ENCODE results near the gene OTOS. TPM values are rescaled to one million over a fixed set of nuclear protein-coding genes. Genes with fewer than 3 reads are reported as not detected.

Gene OTOS
- total RNA-seq, 1 experiment from 2014 or later: not detected

DNA sequence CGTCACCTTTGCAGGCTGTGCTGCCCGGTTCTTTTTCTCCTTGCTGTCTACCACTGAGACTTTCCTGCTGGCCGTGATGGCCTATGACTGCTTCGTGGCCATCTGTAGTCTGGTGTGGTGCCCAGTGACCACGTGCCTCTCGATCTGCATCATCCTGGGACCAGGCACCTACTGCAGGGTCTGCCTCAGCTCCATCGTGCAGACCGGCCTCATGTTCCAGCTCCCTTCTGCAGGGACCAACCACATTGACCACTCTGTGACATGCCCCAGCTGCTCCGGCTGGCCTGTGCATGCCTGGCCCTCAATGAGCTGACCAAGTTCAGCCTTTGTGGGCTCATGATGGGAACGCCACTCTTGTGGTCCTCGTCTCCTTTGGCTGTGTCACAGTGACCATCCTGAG lies 31.1 kb downstream of the OTOS start:
- POLR2A ChIA-PET: no interaction called here
- Histone ChIP-seq H3K27ac (ENCODE audit: low read length) (no peak overlapping the region), H3K27me3 (ENCODE audit: control insufficient read depth, insufficient read depth, low read length) (peaks cover 23% of the 10 kb centered on the region), H3K4me3 (ENCODE audit: low read depth in 2 of 2, low read length in 2 of 2) (no peak overlapping the region), H3K9me3 (ENCODE audit: control insufficient read depth, insufficient read depth, low read depth, low read length) (no peaks in the 10 kb centered on the region), H3K36me3 (ENCODE audit: control insufficient read depth, insufficient read depth, low read length) (no peaks in the 10 kb centered on the region), H3K4me1 (ENCODE audit: control insufficient read depth, insufficient read depth, low read length) (no peaks in the 10 kb centered on the region)
- CTCF ChIA-PET: no interaction called here
- ATAC-seq: no peak
- in situ Hi-C loops (cut with HindIII; ENCODE audit: low pct_unique_long_range_greater_than_20kb, low sequenced_read_pairs) (no loop called here), intact Hi-C loops (cut with micrococcal nuclease; ENCODE audit: unreplicated experiment) (no loop called here)
- no TSS peak for BruUV-seq (replicated peaks)
- no peak for TF ChIP-seq TCF7L2 (IDR thresholded peaks at IDR 0.05; ENCODE audit: low read depth, low read length)
- no peak for TF ChIP-seq SIN3A (IDR thresholded peaks at IDR 0.05; ENCODE audit: borderline replicate concordance, insufficient read depth, low read depth, low read length)
- TF ChIP-seq, protein P1, sequence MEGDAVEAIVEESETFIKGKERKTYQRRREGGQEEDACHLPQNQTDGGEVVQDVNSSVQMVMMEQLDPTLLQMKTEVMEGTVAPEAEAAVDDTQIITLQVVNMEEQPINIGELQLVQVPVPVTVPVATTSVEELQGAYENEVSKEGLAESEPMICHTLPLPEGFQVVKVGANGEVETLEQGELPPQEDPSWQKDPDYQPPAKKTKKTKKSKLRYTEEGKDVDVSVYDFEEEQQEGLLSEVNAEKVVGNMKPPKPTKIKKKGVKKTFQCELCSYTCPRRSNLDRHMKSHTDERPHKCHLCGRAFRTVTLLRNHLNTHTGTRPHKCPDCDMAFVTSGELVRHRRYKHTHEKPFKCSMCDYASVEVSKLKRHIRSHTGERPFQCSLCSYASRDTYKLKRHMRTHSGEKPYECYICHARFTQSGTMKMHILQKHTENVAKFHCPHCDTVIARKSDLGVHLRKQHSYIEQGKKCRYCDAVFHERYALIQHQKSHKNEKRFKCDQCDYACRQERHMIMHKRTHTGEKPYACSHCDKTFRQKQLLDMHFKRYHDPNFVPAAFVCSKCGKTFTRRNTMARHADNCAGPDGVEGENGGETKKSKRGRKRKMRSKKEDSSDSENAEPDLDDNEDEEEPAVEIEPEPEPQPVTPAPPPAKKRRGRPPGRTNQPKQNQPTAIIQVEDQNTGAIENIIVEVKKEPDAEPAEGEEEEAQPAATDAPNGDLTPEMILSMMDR (IDR thresholded peaks at IDR 0.05): no peak
- DNase-seq (ENCODE audit: low read depth, low spot score): no peak

DNA sequence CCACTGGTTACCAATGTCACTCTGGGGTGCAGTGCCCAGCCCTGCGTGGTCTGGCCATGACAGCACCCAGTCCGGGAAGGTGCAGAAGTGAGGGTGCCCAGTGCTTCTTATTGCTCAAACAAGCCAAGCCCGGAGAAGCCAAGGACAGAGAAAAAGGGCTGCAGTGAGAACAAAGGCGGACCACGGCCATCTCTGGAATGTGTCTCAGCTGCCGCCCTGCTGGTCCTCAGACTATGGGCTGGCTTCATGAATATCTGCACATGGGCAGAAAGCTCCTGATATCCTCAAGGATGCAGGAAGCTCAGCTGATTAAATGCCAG lies 33.0 kb downstream of the OTOS start:
- CTCF ChIA-PET: no interaction called here
- intact Hi-C loops (cut with micrococcal nuclease; ENCODE audit: unreplicated experiment): no loop called here
- DNase-seq (ENCODE audit: low read depth, low spot score) (no peak), ATAC-seq (no peak; the same call in 1 of the 2 replicates)
- peaks cover 15% of the 10 kb centered on the region for H3K27me3 ChIP-seq (ENCODE audit: control insufficient read depth, insufficient read depth, low read length)
- H3K9me3 ChIP-seq (ENCODE audit: control insufficient read depth, insufficient read depth, low read depth, low read length): no peaks in the 10 kb centered on the region
- no peaks in the 10 kb centered on the region for H3K4me1 ChIP-seq (ENCODE audit: control insufficient read depth, insufficient read depth, low read length)
- no peak overlapping the region for H3K4me3 ChIP-seq (ENCODE audit: low read depth in 2 of 2, low read length in 2 of 2)
- no peaks in the 10 kb centered on the region for H3K36me3 ChIP-seq (ENCODE audit: control insufficient read depth, insufficient read depth, low read length)
- TF ChIP-seq TCF7L2 (IDR thresholded peaks at IDR 0.05; ENCODE audit: low read depth, low read length) (no peak), POLR2AphosphoS5 (IDR thresholded peaks at IDR 0.05; ENCODE audit: low read depth, low read length) (no peak), SIN3A (IDR thresholded peaks at IDR 0.05; ENCODE audit: borderline replicate concordance, insufficient read depth, low read depth, low read length) (no peak)
- TF ChIP-seq, protein P2, sequence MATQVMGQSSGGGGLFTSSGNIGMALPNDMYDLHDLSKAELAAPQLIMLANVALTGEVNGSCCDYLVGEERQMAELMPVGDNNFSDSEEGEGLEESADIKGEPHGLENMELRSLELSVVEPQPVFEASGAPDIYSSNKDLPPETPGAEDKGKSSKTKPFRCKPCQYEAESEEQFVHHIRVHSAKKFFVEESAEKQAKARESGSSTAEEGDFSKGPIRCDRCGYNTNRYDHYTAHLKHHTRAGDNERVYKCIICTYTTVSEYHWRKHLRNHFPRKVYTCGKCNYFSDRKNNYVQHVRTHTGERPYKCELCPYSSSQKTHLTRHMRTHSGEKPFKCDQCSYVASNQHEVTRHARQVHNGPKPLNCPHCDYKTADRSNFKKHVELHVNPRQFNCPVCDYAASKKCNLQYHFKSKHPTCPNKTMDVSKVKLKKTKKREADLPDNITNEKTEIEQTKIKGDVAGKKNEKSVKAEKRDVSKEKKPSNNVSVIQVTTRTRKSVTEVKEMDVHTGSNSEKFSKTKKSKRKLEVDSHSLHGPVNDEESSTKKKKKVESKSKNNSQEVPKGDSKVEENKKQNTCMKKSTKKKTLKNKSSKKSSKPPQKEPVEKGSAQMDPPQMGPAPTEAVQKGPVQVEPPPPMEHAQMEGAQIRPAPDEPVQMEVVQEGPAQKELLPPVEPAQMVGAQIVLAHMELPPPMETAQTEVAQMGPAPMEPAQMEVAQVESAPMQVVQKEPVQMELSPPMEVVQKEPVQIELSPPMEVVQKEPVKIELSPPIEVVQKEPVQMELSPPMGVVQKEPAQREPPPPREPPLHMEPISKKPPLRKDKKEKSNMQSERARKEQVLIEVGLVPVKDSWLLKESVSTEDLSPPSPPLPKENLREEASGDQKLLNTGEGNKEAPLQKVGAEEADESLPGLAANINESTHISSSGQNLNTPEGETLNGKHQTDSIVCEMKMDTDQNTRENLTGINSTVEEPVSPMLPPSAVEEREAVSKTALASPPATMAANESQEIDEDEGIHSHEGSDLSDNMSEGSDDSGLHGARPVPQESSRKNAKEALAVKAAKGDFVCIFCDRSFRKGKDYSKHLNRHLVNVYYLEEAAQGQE (IDR thresholded peaks at IDR 0.05; ENCODE audit: insufficient read depth in 1 of 2, low read depth in 2 of 2, low read length in 1 of 2): no peak
- TF ChIP-seq, protein P1 (IDR thresholded peaks at IDR 0.05): no peak
- in situ Hi-C loops (cut with HindIII; ENCODE audit: low pct_unique_long_range_greater_than_20kb, low sequenced_read_pairs): no loop called here
- BruUV-seq (replicated peaks): no TSS peak
- POLR2A ChIA-PET: interaction anchor here (0.5 kb wide), 1 partner anchor 28 kb away, joined by 7 read pairs; no protein-coding TSS in a partner anchor
- no peak overlapping the region for H3K27ac ChIP-seq (ENCODE audit: low read length)
